Vagina (tissue), 2 donors: Measurements from ENCODE around the gene GRK1. TPM values are rescaled to one million over a fixed set of nuclear protein-coding genes. Genes with fewer than 3 reads are reported as not detected.

Experiments
- DNase-seq, 2 donors: peaks; one replicate each; pipeline ENCODE4 v3.0.0-alpha.2; 2017; ENCODE audit errors: extremely low spot score in 2 of 2
- H3K27ac ChIP-seq: fragments of 200-600 bp; sonication (generic); one replicate; pipeline ENCODE4 v1.5.1; 2019
- H3K27me3 ChIP-seq: fragments of 200-600 bp; sonication (generic); one replicate; pipeline ENCODE4 v1.5.1; 2019
- H3K36me3 ChIP-seq, 2 donors: fragments of 200-600 bp; sonication (generic); one replicate each; pipeline ENCODE4 v1.5.1; 2017 to 2019
- H3K4me1 ChIP-seq: fragments of 200-600 bp; sonication (generic); one replicate; pipeline ENCODE4 v1.5.1; 2019
- H3K4me3 ChIP-seq, 2 donors: fragments of 200-600 bp; sonication (generic); 1 replicate in 1 of 2; 2 replicates in 1 of 2; pipeline ENCODE4 v1.5.1; 2016 to 2019
- H3K9me3 ChIP-seq: fragments of 200-600 bp; sonication (generic); one replicate; pipeline ENCODE4 v1.5.1; 2019
- CTCF ChIP-seq, 3 experiments: fragments of 450-650 bp in 2 of 3; fragments of 200-600 bp in 1 of 3; sonication (generic) in 1 of 3; IDR thresholded peaks; one replicate each; pipeline ENCODE4 v1.5.1; 2017 to 2019; ENCODE audit warnings: antibody characterized with exemption in 3 of 3, mild to moderate bottlenecking in 2 of 3, moderate library complexity in 2 of 3
- POLR2A ChIP-seq, 2 donors: fragments of 450-650 bp; IDR thresholded peaks; one replicate each; pipeline ENCODE4 v1.6.1; 2017; ENCODE audit warnings: antibody characterized with exemption in 2 of 2, mild to moderate bottlenecking in 2 of 2, moderate library complexity in 2 of 2
- POLR2AphosphoS5 ChIP-seq, 2 donors: sonication (generic); formaldehyde crosslinking; IDR thresholded peaks; one replicate each; pipeline ENCODE4 v1.9.0; 2017; ENCODE audit warnings: antibody characterized with exemption in 2 of 2, mild to moderate bottlenecking in 2 of 2, low read depth in 1 of 2; ENCODE audit not compliant: insufficient read depth in 1 of 2
- intact Hi-C: fragments of 100-400 bp; cut with DNase I; formaldehyde crosslinking; loops from one replicate; pipeline ENCODE4 v1.15.1; 2023
- total RNA-seq: library from RNA; depleted of rRNA; stranded (reverse); fragments of >200 nt; gene quantifications from one replicate; pipeline ENCODE4 v1.2.3, GENCODE V29; 2016

Gene GRK1
- total RNA-seq, 1 donor from 2014 or later = not detected

DNA sequence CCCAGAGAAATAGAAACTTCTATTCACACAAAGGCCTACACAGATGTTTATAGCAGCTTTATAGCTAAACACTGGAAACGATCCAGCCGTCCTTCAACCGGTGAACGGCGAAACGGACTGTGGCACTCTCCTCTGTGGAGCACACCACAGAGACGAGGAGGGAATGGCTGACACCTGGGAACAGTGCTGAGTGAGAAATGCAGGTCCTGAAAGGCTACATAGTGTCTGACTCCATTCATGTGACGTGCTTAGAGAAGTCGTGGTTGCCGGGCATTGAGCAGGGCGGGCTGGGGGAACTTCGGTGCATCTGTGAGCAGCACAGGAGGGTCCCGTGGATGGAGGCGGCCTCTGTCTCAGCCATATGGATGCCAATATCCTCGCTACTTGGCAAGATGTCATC is 3.1 kb upstream of the GRK1 start:
- intact Hi-C loops = no loop called here
- no peaks in the 10 kb centered on the region for H3K36me3 ChIP-seq
- no peak for DNase-seq
- no peaks in the 10 kb centered on the region for H3K27me3 ChIP-seq
- TF ChIP-seq POLR2A (IDR thresholded peaks at IDR 0.05) (no peak), POLR2AphosphoS5 (IDR thresholded peaks at IDR 0.05; ENCODE audit: insufficient read depth in 1 of 2, low read depth in 1 of 2) (no peak), CTCF (IDR thresholded peaks at IDR 0.05) (no peak)
- H3K4me3 ChIP-seq = no peak overlapping the region
- H3K9me3 ChIP-seq = no peaks in the 10 kb centered on the region
- H3K27ac ChIP-seq = no peak overlapping the region
- H3K4me1 ChIP-seq = no peaks in the 10 kb centered on the region

GRCh38 chr13:113664751-113665596 is 2.0 kb upstream of the GRK1 start:
- no peak overlapping the region for H3K27ac ChIP-seq
- intact Hi-C loops = no loop called here
- DNase-seq = no peak
- no peaks in the 10 kb centered on the region for H3K9me3 ChIP-seq
- H3K27me3 ChIP-seq = no peaks in the 10 kb centered on the region
- TF ChIP-seq POLR2A (IDR thresholded peaks at IDR 0.05) (no peak), CTCF (IDR thresholded peaks at IDR 0.05) (no peak), POLR2AphosphoS5 (IDR thresholded peaks at IDR 0.05; ENCODE audit: insufficient read depth in 1 of 2, low read depth in 1 of 2) (no peak)
- H3K36me3 ChIP-seq = no peaks in the 10 kb centered on the region
- no peaks in the 10 kb centered on the region for H3K4me1 ChIP-seq
- H3K4me3 ChIP-seq = no peak overlapping the region

DNA sequence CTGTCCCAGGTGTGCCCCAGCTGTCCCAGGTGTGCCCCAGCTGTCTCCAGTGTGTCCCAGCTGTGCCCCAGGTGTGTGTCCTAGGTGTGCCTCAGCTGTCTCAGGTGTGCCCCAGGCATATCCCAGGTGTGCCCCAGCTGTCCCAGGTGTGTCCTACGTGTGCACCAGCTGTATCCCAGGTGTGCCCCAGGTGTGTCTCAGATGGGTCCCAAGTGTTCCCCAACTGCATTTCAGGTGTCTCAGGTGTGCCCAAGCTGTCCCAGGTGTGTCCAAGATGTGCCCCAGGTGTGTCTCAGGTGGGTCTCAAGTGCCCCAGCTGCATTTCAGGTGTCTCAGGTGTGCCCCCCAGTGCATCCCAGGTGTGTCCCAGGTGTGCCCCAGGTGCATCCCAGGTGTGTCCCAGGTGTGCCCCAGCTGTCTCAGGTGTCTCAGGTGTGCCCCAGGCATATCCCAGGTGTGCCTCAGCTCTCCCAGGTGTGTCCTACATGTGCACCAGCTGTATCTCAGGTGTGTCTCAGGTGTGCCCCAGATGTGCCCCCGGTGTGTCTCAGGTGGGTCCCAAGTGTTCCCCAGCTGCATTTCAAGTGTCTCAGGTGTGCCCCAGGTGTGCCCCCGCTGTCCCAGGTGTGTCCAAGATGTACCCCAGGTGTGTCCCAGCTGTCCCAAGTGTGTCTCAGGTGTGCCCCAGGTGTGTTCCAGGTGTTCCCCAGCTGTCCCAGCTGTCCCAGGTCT is 1.3 kb upstream of the GRK1 start:
- Histone ChIP-seq H3K4me1 (no peaks in the 10 kb centered on the region), H3K27ac (no peak overlapping the region), H3K9me3 (no peaks in the 10 kb centered on the region), H3K27me3 (no peaks in the 10 kb centered on the region), H3K36me3 (no peaks in the 10 kb centered on the region), H3K4me3 (no peak overlapping the region)
- TF ChIP-seq POLR2A (IDR thresholded peaks at IDR 0.05) (no peak), CTCF (IDR thresholded peaks at IDR 0.05) (no peak), POLR2AphosphoS5 (IDR thresholded peaks at IDR 0.05; ENCODE audit: insufficient read depth in 1 of 2, low read depth in 1 of 2) (no peak)
- intact Hi-C loops = no loop called here
- DNase-seq = no peak

DNA sequence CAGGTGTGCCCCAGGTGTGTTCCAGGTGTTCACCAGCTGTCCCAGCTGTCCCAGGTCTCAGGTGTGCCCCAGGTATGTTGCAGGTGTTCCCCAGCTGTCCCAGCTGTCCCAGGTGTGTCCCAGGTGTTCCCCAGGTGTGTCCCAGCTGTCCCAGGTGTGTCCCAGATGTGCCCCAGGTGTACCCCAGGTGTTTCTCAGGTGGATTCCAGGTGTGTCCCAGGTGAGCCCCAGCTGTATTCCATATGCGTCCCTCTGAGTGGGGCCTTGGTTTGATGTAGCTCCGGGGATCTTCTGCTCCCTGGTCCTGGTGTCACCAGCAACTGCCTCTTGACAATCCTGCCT is 719 bp upstream of the GRK1 start:
- H3K4me1 ChIP-seq = no peaks in the 10 kb centered on the region
- intact Hi-C loops = no loop called here
- H3K9me3 ChIP-seq = no peaks in the 10 kb centered on the region
- no peak for TF ChIP-seq CTCF (IDR thresholded peaks at IDR 0.05)
- TF ChIP-seq POLR2AphosphoS5 (IDR thresholded peaks at IDR 0.05; ENCODE audit: insufficient read depth in 1 of 2, low read depth in 1 of 2) = no peak
- TF ChIP-seq POLR2A (IDR thresholded peaks at IDR 0.05) = no peak
- no peak for DNase-seq
- no peak overlapping the region for H3K4me3 ChIP-seq
- H3K27me3 ChIP-seq = no peaks in the 10 kb centered on the region
- no peak overlapping the region for H3K27ac ChIP-seq
- no peaks in the 10 kb centered on the region for H3K36me3 ChIP-seq
